Measurements from ENCODE around the gene EEFSEC. TPM values are rescaled to one million over a fixed set of nuclear protein-coding genes. Genes with fewer than 3 reads are reported as not detected.

The EEFSEC gene
- polyA plus RNA-seq, 1 donor: 17.1 TPM

- DNase-seq (ENCODE audit: low read depth): no peak
Observed at GRCh38 chr3:128285042-128285966, 132.0 kb downstream of the EEFSEC start.

- no peak for DNase-seq (ENCODE audit: low read depth)
Observed at GRCh38 chr3:128285967-128286321, 132.7 kb downstream of the EEFSEC start.

GRCh38 chr3:128286691-128287090 is 133.4 kb downstream of the EEFSEC start:
- DNase-seq (ENCODE audit: low read depth): no peak

GRCh38 chr3:128287216-128287615 is 133.9 kb downstream of the EEFSEC start:
- no peak for DNase-seq (ENCODE audit: low read depth)

GRCh38 chr3:128289534-128289933 is 136.3 kb downstream of the EEFSEC start:
- DNase-seq (ENCODE audit: low read depth): no peak

- no peak for DNase-seq (ENCODE audit: low read depth)
Observed at GRCh38 chr3:128290484-128290883, 137.2 kb downstream of the EEFSEC start.

GRCh38 chr3:128293930-128294329 is 140.6 kb downstream of the EEFSEC start:
- no peak for DNase-seq (ENCODE audit: low read depth)

GRCh38 chr3:128294999-128295468 is 141.8 kb downstream of the EEFSEC start:
- no peak for DNase-seq (ENCODE audit: low read depth)

- no peak for DNase-seq (ENCODE audit: low read depth)
Observed at GRCh38 chr3:128296469-128297251, 143.4 kb downstream of the EEFSEC start.

- no peak for DNase-seq (ENCODE audit: low read depth)
Observed at GRCh38 chr3:128297401-128298138, 144.3 kb downstream of the EEFSEC start.

GRCh38 chr3:128301186-128302023 is 148.1 kb downstream of the EEFSEC start:
- DNase-seq (ENCODE audit: low read depth): no peak

- DNase-seq (ENCODE audit: low read depth): no peak
Observed at GRCh38 chr3:128306481-128306880, 153.2 kb downstream of the EEFSEC start.

- DNase-seq (ENCODE audit: low read depth): no peak
Observed at GRCh38 chr3:128307029-128307633, 153.8 kb downstream of the EEFSEC start.

GRCh38 chr3:128307781-128308469 is 154.6 kb downstream of the EEFSEC start:
- no peak for DNase-seq (ENCODE audit: low read depth)

- DNase-seq (ENCODE audit: low read depth): no peak
Observed at GRCh38 chr3:128309026-128309425, 155.7 kb downstream of the EEFSEC start.

GRCh38 chr3:128310286-128311058 is 157.2 kb downstream of the EEFSEC start:
- DNase-seq (ENCODE audit: low read depth): no peak

GRCh38 chr3:128311441-128311844 is 158.2 kb downstream of the EEFSEC start:
- no peak for DNase-seq (ENCODE audit: low read depth)

GRCh38 chr3:128312271-128312670 is 159.0 kb downstream of the EEFSEC start:
- no peak for DNase-seq (ENCODE audit: low read depth)

- no peak for DNase-seq (ENCODE audit: low read depth)
Observed at GRCh38 chr3:128313071-128313725, 159.9 kb downstream of the EEFSEC start.

Data from forelimb muscle (tissue), 1 donor.